Posterior cingulate gyrus (tissue), 11 donors: ENCODE data around the gene COG6.

Experiments used
- DNase-seq, 10 donors: peaks; one replicate each; pipeline versions ENCODE4 v3.0.0 to v3.0.0-alpha.2; 2020 to 2021; ENCODE audit warnings: mixed read lengths in 3 of 10
- intact Hi-C: fragments of 100-400 bp; cut with DNase I; formaldehyde crosslinking; loops from one replicate; pipeline ENCODE4 v1.15.1; 2023

Gene COG6

GRCh38 chr13:39675904-39676303 is 20.4 kb downstream of the COG6 start:
- no peak for DNase-seq

DNA sequence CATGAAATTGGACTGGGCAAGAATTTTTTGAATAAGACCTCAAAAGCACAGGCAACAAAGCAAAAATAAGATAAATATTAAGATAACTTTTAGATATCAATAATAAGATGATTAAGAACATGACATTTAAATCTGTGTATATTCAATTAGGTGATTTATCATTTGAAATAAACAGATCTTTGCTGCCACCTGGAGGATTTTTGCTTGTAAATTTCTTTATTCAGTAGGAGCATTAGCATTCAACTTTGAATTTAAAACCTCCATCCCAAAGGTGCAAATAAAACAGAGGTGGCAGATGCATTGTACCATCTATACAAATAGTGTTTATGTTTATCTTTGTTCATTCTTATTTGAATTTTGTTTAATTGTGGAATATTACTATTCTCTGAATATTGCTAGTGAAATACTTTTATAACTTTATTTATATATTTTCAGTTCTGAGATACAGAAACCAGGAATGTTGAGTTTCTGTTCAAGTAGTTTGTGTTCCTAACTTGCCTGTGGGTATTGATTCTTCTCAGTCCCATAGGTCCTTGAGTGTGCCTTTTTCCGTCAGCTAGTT is 20.9 kb downstream of the COG6 start:
- no peak for DNase-seq
- intact Hi-C loops = loop anchor here (10.0 kb wide), 1 partner anchor 622 kb away; no protein-coding TSS in a partner anchor

More at GRCh38 chr13:39675904-39676303, 20.4 kb downstream of the COG6 start:
- intact Hi-C loops = loop anchor here (10.0 kb wide), 1 partner anchor 621 kb away; no protein-coding TSS in a partner anchor

GRCh38 chr13:39682310-39682709 is 26.8 kb downstream of the COG6 start:
- no peak for DNase-seq
- intact Hi-C loops = loop anchor here (5.0 kb wide), 1 partner anchor 1000 kb away; no protein-coding TSS in a partner anchor

GRCh38 chr13:39682788-39683187 is 27.3 kb downstream of the COG6 start:
- intact Hi-C loops = loop anchor here (5.0 kb wide), 1 partner anchor 1000 kb away; no protein-coding TSS in a partner anchor
- no peak for DNase-seq

DNA sequence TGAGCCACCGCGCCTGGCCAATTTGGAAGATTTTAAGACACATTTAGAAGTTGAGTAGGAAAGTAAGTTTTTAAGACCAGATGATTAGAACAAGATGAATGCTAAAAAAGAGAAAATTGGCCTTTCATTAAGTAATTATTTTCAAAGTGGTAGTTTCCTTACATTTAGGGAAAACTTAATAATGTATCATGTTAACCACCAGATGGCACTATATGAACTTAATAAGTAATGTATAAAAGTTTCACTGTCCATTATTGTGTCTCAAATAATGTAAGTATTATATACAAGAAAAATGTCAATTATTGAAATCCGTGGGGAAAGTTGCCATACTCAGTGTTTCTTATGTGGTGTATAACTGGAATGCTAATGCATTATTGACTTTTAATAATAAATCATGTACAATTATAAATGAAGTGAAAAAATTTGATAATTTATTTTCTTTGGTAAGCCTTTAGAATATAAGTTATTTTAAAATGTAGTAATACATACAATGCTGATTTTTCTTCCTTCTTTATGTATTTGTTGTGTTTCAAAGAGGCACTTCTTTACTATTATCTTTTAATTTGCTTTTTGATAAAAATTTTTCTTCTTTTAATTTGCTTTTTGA is 29.2 kb downstream of the COG6 start:
- intact Hi-C loops = loop anchor here (5.0 kb wide), 1 partner anchor 998 kb away; no protein-coding TSS in a partner anchor
- DNase-seq = no peak

DNA sequence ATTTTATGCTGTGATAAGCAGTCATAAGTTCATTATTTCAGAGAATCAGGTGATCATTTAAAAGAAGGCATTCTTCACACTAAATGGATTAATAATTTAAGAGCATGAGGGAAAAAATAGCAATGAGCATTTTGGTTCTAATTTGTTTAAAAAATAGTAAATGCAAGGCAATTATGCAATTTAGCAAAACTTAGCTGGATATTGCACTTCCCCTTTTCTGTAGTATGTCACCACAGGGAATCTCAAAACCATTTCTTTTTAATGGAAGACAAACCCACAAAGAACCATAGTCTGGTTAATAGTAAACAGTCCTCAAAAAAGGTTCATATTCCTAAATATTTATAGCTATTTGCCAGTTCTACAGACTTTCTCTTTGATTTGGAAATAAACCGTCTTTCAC is 30.2 kb downstream of the COG6 start:
- no peak for DNase-seq
- intact Hi-C loops = no loop called here

GRCh38 chr13:39688278-39688677 is 32.8 kb downstream of the COG6 start:
- intact Hi-C loops = no loop called here
- no peak for DNase-seq

- no peak for DNase-seq
- intact Hi-C loops = no loop called here
Observed at GRCh38 chr13:39688699-39689405, 33.4 kb downstream of the COG6 start.

DNA sequence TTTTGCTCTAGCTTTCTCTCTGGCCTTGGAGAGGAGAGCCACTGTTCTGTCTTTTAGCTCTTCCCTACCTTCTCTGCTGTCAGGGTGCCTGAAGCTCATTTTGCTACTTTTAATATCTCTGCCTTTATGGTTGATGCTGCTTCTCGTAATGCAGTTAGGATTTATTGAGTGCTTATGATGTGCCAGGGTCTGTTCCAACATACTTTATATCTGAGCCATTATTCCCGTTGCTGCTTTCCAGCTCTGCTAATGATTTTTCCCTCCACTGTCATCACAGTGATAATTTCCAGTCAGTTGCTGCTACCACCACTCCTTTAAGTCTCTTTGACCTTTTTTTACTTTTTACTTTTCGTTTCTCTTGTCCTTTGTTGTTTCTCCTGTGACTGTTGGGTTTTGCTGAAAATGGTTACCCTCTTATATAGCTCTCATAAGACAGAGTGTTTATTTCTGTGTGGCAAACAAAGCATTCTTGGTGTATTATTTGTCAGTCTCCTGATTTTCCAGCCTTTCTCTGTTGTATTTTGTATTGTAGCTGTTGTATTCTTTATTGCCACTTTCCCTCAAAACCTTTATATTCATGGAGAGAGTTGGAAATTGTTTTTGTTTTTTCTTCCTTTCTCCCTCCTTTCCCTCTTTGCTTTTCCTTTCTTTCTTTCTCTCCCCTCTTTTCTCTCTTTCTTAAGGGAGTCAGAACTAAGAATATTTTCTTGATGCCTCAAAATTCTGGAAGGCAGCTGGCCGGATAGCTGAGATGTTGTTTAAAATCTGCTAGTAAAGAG is 37.4 kb downstream of the COG6 start:
- intact Hi-C loops = no loop called here
- DNase-seq = no peak

GRCh38 chr13:39699274-39699673 is 43.8 kb downstream of the COG6 start:
- DNase-seq = no peak
- intact Hi-C loops = no loop called here

DNA sequence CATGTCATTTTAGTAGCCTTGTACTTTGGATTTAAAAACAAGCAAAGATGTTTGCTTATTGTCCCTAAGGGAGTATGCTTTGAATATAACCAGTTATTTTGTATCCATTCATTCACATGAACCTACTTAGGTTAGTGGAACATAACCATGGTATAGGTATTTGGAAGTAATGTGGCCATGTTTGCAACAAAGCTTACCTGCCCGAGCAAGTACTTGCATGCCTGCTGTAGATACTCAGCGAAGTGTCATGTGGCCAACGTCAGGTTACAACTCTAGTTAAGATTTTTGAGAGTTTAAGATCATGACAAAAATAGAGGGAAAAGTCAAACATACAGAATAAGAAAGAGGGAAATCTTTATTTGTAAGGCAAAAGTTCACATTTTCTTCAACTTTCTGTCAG is 57.2 kb downstream of the COG6 start:
- no peak for DNase-seq
- intact Hi-C loops = no loop called here

DNA sequence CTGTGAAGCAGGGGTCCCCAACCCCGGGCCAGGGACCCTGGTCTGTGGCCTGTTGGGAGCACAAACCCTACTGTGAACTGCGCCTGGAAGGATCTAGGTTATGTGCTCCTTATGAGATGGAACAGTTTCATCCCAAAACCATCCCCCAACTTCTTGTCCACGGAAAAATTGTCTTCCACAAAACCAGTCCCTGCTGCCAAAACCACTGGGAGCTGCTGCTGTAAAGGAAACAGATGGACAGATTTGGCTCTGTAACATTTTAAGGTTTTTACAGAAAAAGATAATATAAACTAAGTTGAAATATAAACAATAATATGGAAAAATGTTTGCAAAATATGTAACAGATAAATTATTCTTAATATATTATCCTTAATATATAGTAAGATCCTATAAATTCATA is 73.7 kb downstream of the COG6 start:
- DNase-seq = peak in 1 of 10 donors; percentile 47
- intact Hi-C loops = no loop called here

DNA sequence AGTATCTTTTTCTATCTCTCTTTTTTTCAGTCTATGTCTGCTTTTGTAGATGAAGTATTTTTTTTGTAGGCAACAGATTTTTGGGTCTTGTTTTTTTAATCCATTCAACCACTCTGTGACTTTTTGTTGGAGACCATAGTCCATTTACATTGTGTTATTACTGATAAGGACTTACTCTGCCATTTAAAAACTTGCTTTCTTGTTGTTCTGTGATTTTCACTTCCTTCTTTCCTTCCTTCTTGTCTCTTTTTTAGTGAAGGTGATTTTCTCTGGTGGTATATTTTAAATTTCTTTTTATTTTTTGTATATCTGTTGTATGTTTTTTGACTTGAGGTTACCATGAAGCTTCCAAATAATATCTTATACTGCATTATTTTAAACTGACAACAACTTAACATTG is 79.5 kb downstream of the COG6 start:
- DNase-seq = no peak
- intact Hi-C loops = no loop called here

- intact Hi-C loops = no loop called here
- no peak for DNase-seq
Observed at GRCh38 chr13:39737047-39737446, 81.6 kb downstream of the COG6 start.

DNA sequence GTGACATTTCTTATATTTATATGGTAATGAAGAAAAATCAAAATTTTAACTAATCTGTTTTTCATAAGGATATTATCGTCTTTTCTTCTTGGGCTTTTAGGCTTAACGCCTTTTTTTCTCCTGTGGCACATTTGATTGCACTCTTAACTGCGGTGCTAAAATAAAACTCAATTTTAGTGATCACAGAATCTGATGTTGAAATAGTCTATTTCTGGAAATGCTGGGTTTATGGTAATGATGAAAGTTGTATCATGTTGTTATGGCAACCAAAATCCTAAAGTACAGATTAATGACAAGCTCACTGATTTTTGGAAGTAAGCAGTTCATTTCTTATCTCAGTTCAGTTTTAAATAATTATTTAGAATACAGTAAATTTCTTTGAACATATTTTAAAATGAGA is 85.3 kb downstream of the COG6 start:
- DNase-seq = no peak
- intact Hi-C loops = no loop called here

- DNase-seq = no peak
- intact Hi-C loops = no loop called here
Observed at GRCh38 chr13:39748961-39749360, 93.5 kb downstream of the COG6 start.

DNA sequence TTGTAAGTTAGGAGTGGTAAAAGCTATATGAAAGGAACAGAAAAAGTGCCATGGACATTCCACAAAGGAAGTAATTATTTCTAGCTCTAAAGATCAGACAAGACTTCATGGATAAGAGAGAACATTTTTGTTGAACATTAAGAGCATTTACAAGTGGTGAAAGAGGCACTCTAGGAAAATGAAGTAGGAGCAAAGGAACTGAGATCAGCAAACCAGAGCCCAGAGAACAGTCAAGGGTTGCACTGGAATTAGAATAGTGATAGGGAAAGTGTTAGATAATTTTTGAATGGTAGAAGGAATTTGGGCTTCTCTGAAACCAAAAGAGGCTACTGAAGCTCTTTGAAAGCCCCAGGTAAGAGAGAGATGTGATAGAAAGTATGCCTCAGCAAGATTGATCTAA is 94.1 kb downstream of the COG6 start:
- DNase-seq = no peak
- intact Hi-C loops = no loop called here

GRCh38 chr13:39751805-39752204 is 96.3 kb downstream of the COG6 start:
- DNase-seq = no peak
- intact Hi-C loops = no loop called here

DNA sequence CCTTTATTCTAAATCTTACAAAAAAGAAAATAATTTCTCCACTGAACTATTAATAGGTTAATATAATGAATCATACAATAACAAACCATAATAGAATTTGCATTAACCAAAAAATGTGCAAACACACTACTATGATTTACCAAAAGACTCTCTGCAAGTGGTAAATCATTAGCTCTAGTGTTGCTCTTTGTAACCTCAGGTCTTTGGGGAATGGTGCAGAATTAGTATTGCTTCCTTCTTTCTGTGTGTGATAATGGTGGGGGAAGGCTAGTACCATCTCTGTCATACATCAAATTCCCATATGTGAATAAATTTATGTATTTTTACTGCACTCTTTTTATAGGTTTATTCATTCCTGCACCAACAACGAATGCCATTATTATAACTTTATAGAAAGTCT is 105.1 kb downstream of the COG6 start:
- no peak for DNase-seq
- intact Hi-C loops = no loop called here

- intact Hi-C loops = loop anchor here (5.0 kb wide), 1 partner anchor 916 kb away; no protein-coding TSS in a partner anchor
- DNase-seq = peak; percentile 38 to 90 (median 58)
Observed at GRCh38 chr13:39765801-39766463, 110.5 kb downstream of the COG6 start.
